GM12892 (cell line): ENCODE measurements around the gene EFL1.

ENCODE experiments used
- POLR2A ChIP-seq: IDR thresholded peaks from 2 replicates; pipeline ENCODE4 v1.6.1; 2011; ENCODE audit warnings: low read depth, low read length, control low read depth
- POLR2AphosphoS5 ChIP-seq: IDR thresholded peaks from 2 replicates; pipeline ENCODE4 v1.6.1; 2011; ENCODE audit warnings: low read depth, low read length, control low read depth
- TAF1 ChIP-seq: IDR thresholded peaks from 2 replicates; pipeline ENCODE4 v1.6.1; 2011; ENCODE audit warnings: low read depth, mild to moderate bottlenecking, control low read depth, low read length, borderline replicate concordance

DNA sequence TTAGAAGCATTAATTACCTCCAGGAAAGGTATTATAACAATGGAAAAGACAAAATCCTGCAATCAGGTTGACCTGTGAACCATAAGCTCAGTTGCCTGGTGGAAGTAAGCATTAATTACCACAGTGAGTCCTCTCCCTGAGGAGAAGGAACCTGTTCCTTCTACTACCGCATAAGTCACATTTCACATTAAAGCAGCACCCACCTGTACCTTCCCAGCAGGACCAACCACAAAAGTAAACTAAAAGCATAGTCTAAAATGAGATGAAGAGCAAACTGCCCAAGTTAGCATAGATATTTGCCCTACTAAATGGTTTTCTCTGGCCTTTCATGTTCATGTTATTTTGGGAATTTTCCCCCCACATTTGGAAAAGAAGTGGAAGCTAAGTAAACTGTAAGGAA is 78.2 kb downstream of the EFL1 start:
- TF ChIP-seq POLR2A (no peak), POLR2AphosphoS5 (no peak), TAF1 (no peak)
